Measurements from ENCODE around the gene RELL1.
A peak's percentile ranks its signal among the peaks of the same experiment; 100 is the strongest.

Gene RELL1

GRCh38 chr4:37641886-37642849 is 44.0 kb downstream of the RELL1 start:
- H3K4me3 Mint-ChIP-seq: no peak overlapping the region
- H3K27ac Mint-ChIP-seq: no peak overlapping the region
- no peaks in the 10 kb centered on the region for H3K9me3 Mint-ChIP-seq
- H3K4me1 Mint-ChIP-seq: peaks cover 11% of the 10 kb centered on the region
- DNase-seq (ENCODE audit: low spot score in 2 of 2) (no peak), ATAC-seq (no peak)
- peaks cover 56% of the 10 kb centered on the region for H3K36me3 Mint-ChIP-seq

GRCh38 chr4:37641352-37641751 is 44.8 kb downstream of the RELL1 start:
- DNase-seq (ENCODE audit: low spot score in 2 of 2): no peak
- Mint-ChIP-seq H3K27ac (no peak overlapping the region), H3K4me3 (no peak overlapping the region), H3K36me3 (peaks cover 53% of the 10 kb centered on the region), H3K4me1 (peaks cover 12% of the 10 kb centered on the region), H3K9me3 (no peaks in the 10 kb centered on the region)
- ATAC-seq: no peak

GRCh38 chr4:37639551-37640285 is 46.5 kb downstream of the RELL1 start:
- peaks cover 16% of the 10 kb centered on the region for H3K4me1 Mint-ChIP-seq
- no peak overlapping the region for H3K27ac Mint-ChIP-seq
- DNase-seq (ENCODE audit: low spot score in 2 of 2) (no peak), ATAC-seq (no peak)
- H3K9me3 Mint-ChIP-seq: no peaks in the 10 kb centered on the region
- H3K36me3 Mint-ChIP-seq: peaks cover 55% of the 10 kb centered on the region
- no peak overlapping the region for H3K4me3 Mint-ChIP-seq

- Mint-ChIP-seq H3K9me3 (no peaks in the 10 kb centered on the region), H3K4me3 (no peak overlapping the region), H3K36me3 (peaks cover 82% of the 10 kb centered on the region), H3K4me1 (peaks cover 16% of the 10 kb centered on the region), H3K27ac (no peak overlapping the region)
- DNase-seq (ENCODE audit: low spot score in 2 of 2) (no peak), ATAC-seq (no peak)
Observed at GRCh38 chr4:37635155-37635554, 51.0 kb downstream of the RELL1 start.

- DNase-seq (ENCODE audit: low spot score in 2 of 2) (no peak), ATAC-seq (no peak)
- Mint-ChIP-seq H3K36me3 (peaks cover 86% of the 10 kb centered on the region), H3K27ac (no peak overlapping the region), H3K4me1 (peaks cover 16% of the 10 kb centered on the region), H3K9me3 (no peaks in the 10 kb centered on the region), H3K4me3 (no peak overlapping the region)
Observed at GRCh38 chr4:37634180-37634579, 52.0 kb downstream of the RELL1 start.

GRCh38 chr4:37632836-37633235 is 53.3 kb downstream of the RELL1 start:
- H3K9me3 Mint-ChIP-seq: no peaks in the 10 kb centered on the region
- H3K36me3 Mint-ChIP-seq: peaks cover 92% of the 10 kb centered on the region
- no peak overlapping the region for H3K27ac Mint-ChIP-seq

GRCh38 chr4:37631551-37631950 is 54.6 kb downstream of the RELL1 start:
- no peak for DNase-seq (ENCODE audit: low spot score in 2 of 2)
- no peak for ATAC-seq
- H3K9me3 Mint-ChIP-seq: no peaks in the 10 kb centered on the region
- H3K27ac Mint-ChIP-seq: no peak overlapping the region
- H3K36me3 Mint-ChIP-seq: peaks cover 86% of the 10 kb centered on the region
- H3K4me1 Mint-ChIP-seq: peaks cover 5% of the 10 kb centered on the region
- H3K4me3 Mint-ChIP-seq: no peak overlapping the region

More at GRCh38 chr4:37632836-37633235, 53.3 kb downstream of the RELL1 start:
- ATAC-seq (no peak), DNase-seq (ENCODE audit: low spot score in 2 of 2) (no peak)
- no peak overlapping the region for H3K4me3 Mint-ChIP-seq
- H3K4me1 Mint-ChIP-seq: peaks cover 12% of the 10 kb centered on the region

GRCh38 chr4:37629713-37630112 is 56.5 kb downstream of the RELL1 start:
- H3K36me3 Mint-ChIP-seq: peaks cover 87% of the 10 kb centered on the region
- no peak overlapping the region for H3K4me3 Mint-ChIP-seq
- no peaks in the 10 kb centered on the region for H3K9me3 Mint-ChIP-seq
- H3K4me1 Mint-ChIP-seq: peaks cover under 1% of the 10 kb centered on the region
- no peak for DNase-seq (ENCODE audit: low spot score in 2 of 2)
- no peak for ATAC-seq
- H3K27ac Mint-ChIP-seq: no peak overlapping the region

GRCh38 chr4:37628977-37629609 is 57.1 kb downstream of the RELL1 start:
- Mint-ChIP-seq H3K36me3 (peaks cover 87% of the 10 kb centered on the region), H3K9me3 (no peaks in the 10 kb centered on the region), H3K27ac (no peak overlapping the region), H3K4me1 (no peaks in the 10 kb centered on the region), H3K4me3 (no peak overlapping the region)
- ATAC-seq (no peak), DNase-seq (ENCODE audit: low spot score in 2 of 2) (no peak)

GRCh38 chr4:37627263-37627662 is 58.9 kb downstream of the RELL1 start:
- Mint-ChIP-seq H3K27ac (no peak overlapping the region), H3K4me3 (no peak overlapping the region), H3K4me1 (peaks cover 2% of the 10 kb centered on the region)

GRCh38 chr4:37625499-37625898 is 60.7 kb downstream of the RELL1 start:
- Mint-ChIP-seq H3K36me3 (peaks cover 71% of the 10 kb centered on the region), H3K9me3 (no peaks in the 10 kb centered on the region), H3K4me1 (peaks cover 6% of the 10 kb centered on the region), H3K27ac (peak overlapping the region; percentile 11), H3K4me3 (no peak overlapping the region)
- ATAC-seq (no peak), DNase-seq (ENCODE audit: low spot score in 2 of 2) (no peak)

More at GRCh38 chr4:37627263-37627662, 58.9 kb downstream of the RELL1 start:
- no peak for ATAC-seq
- Mint-ChIP-seq H3K9me3 (no peaks in the 10 kb centered on the region), H3K36me3 (peaks cover 87% of the 10 kb centered on the region)
- no peak for DNase-seq (ENCODE audit: low spot score in 2 of 2)

GRCh38 chr4:37623940-37624339 is 62.2 kb downstream of the RELL1 start:
- Mint-ChIP-seq H3K27ac (no peak overlapping the region), H3K9me3 (no peaks in the 10 kb centered on the region), H3K4me1 (peaks cover 6% of the 10 kb centered on the region), H3K36me3 (peaks cover 64% of the 10 kb centered on the region), H3K4me3 (no peak overlapping the region)
- DNase-seq (ENCODE audit: low spot score in 2 of 2): no peak
- ATAC-seq: no peak

GRCh38 chr4:37623125-37623524 is 63.1 kb downstream of the RELL1 start:
- ATAC-seq (no peak), DNase-seq (ENCODE audit: low spot score in 2 of 2) (no peak)
- Mint-ChIP-seq H3K36me3 (peaks cover 59% of the 10 kb centered on the region), H3K27ac (no peak overlapping the region), H3K9me3 (no peaks in the 10 kb centered on the region), H3K4me3 (no peak overlapping the region), H3K4me1 (peaks cover 6% of the 10 kb centered on the region)

GRCh38 chr4:37620176-37620575 is 66.0 kb downstream of the RELL1 start:
- Mint-ChIP-seq H3K27ac (no peak overlapping the region), H3K4me3 (no peak overlapping the region), H3K9me3 (no peaks in the 10 kb centered on the region), H3K36me3 (peaks cover 46% of the 10 kb centered on the region), H3K4me1 (peaks cover 11% of the 10 kb centered on the region)
- DNase-seq (ENCODE audit: low spot score in 2 of 2): no peak
- ATAC-seq: no peak

- DNase-seq (ENCODE audit: low spot score in 2 of 2) (no peak), ATAC-seq (no peak)
- Mint-ChIP-seq H3K4me1 (peaks cover 6% of the 10 kb centered on the region), H3K4me3 (no peak overlapping the region), H3K9me3 (no peaks in the 10 kb centered on the region), H3K27ac (peak overlapping the region; percentile 61), H3K36me3 (peaks cover 39% of the 10 kb centered on the region)
Observed at GRCh38 chr4:37615720-37616063, 70.5 kb downstream of the RELL1 start.
